ENCODE measurements around the gene FBXO31.
"Not testable (repeated sequence)": the region's sequence is repeated elsewhere in the genome, so short reads cannot be mapped to it uniquely, and the experiment has no call there.

FBXO31 gene

DNA sequence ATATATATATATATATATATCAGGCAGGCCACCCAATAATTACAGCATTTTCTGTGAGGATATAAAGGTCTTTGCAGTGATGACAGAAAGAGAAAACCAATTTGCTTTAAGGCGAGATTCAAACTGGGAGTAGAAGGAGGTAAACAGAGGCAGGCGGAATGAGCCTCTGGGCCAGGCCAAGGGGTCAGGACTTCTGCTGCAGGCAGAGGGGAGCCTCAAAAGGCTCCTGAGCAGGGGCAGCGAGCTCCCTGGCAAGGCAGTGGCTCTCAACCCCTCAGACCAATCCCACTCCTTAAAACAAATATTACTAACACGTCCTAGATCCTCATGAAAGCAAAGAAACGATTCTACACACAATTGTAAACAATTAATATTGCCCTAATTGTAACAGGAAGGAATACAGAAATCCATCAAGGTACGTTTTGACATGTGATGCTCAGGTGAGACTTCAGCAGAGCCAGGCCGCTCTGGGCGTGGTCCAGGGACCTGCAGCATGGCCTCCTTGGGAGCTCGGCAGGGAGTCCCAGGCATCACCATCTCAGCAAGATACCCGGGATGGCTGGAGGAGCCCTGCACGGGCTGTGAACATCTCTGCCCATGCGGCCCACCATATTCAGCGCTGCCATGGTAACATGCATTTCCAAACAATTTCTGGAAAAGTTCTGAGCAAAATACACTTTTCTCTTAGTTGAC, 18.4 kb downstream of the FBXO31 start:
- DNase-seq (ENCODE audit: low read depth in 2 of 3, low spot score in 1 of 3), result no peak

DNA sequence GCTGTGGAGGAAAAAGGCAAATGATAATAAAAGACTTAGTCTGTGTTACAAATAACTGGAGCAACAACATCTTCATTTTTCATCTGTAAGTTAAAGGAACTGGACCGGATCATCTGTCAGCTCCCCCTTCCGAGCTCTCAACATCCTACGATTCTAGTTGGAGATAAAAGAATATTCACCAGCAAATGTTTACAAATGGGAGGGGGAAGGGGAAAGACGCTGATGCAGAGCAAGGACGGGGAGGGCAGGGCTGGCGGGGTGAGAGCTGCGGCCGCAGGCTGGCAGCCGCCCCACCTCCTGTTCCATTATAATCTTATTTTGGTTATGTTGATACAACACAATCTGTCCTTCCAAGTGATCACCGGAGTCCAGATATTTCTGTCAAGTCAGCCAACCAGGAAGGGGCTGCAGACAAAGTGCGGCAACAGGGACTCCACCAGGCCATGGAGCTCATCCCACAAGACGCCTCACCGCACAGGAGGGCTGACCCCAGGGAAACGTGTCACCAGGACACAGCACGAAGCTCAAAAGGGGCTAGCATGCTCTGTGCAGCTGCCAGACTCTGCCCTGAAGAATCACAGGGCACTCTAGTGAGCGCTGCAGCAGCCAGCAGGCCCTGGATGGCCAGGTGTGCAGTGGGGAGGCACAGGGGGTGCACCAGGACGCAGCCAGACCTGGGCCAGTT, 19.7 kb downstream of the FBXO31 start:
- no peak for DNase-seq (ENCODE audit: low read depth in 2 of 3, low spot score in 1 of 3)

DNA sequence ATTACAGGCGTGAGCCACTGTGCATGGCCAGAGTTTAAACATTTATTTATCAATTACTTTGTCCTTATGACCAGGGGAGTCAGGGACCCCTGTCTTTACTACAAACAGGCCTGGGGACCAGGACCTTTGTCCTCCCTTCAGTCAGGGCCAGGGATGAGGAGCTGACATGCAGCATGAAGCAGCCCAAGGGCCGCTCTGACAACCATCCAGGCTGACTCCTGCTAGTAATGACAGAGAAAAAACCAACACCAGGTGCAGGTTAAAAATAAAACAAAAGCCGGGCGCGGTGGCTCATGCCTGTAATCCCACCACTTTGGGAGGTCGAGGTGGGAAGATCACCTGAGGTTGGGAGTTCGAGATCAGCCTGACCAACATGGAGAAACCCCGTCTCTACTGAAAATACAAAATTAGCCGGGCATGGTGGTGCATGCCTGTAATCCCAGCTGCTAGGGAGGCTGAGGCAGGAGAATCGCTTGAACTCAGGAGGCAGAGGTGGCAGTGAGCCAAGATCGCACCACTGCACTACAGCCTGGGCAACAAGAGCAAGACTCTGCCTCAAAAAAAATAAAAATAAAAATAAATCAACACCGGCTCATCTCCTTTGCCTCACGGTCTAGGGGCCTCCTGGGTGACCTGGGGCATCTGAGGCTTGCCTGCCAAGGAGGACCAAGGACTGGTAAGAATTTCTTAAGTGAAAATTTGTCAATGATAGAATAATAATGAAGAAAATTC, 20.6 kb downstream of the FBXO31 start:
- DNase-seq (ENCODE audit: low read depth in 2 of 3, low spot score in 1 of 3), result not testable (repeated sequence)

DNA sequence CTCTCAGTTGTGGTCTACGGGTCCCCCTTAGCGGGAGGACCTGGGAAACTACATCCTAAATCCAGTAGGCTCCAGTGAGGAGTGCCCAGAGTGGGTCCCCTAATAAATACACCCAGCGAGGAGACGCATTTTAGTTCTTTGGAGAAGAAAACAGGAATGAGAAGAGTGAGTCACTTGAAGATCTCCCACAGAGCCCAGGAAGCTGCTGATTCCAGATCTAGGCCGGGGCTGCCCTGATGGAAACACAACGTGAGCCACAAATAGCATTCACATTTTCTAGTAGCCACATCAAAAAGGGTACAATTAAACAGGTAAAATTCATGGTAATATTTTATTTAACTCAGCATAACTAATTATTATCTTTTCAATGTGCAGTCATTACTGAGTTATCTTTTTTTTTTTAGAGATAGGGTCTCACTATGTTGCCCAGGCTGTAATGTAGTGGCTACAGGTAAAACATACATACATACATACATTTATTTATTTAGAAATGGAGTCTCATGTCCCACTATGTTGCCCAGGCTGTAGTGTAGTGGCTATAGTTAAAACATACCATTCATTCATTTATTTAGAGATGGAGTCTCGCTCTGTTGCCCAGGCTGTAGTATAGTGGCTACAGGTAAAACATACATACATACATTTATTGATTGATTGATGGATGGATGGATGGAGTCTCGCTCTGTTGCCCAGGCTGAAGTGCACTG, 21.5 kb downstream of the FBXO31 start:
- DNase-seq (ENCODE audit: low read depth in 2 of 3, low spot score in 1 of 3), result no peak

DNA sequence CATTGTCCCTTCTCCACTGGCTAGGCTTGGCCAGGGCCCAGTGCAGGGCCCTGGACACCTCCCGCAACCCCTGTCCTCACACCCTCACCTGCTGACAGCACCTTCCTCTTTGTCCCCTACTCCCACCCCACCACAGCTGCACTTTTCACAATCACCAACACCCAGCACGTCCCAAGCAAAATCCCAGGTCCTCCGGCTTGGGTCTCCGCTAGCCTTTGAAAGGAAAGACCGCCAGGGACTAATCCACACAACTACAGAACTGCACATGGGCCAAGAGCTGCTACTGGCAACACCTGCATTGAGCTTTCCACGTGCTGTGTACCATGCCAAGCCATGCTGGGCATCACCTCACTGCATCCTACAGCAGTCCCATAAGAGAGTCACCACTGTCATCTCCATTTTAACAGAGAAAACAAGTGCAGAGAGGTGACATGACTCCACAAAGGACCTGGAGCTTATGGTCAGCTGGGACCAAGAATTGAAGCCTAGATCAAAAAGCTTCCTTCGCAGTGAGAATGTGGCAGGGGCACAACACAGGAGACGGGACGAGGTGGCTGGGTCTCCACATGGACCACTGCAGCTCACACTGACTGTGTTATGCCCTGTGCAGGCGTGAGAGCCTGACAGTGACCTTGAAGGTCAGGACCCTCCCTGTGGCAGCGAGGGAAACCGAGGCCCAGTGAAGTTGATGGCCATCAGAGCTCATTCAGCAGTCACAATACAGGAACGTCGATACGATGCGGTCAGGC, 22.5 kb downstream of the FBXO31 start:
- no peak for DNase-seq (ENCODE audit: low read depth in 2 of 3, low spot score in 1 of 3)

DNA sequence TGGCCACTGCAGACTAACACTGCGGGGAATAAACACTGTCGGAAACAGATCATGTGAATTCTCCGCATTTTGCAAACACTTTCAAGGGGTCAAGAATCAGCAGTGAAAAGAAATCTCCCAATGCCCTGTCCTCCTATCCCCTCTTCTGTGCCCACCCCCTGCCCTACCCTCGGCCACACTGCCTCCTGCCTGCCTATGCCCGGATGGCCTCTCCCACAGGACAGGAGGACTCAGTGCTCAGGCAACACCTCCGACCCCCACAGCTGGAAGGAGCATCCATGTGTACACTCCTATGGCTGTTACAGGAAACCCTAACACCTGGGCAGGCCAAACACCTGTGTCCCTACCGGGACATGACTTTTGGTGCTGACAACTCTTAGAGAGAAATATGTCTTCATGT, 24.5 kb downstream of the FBXO31 start:
- DNase-seq (ENCODE audit: low read depth in 2 of 3, low spot score in 1 of 3), result no peak

DNA sequence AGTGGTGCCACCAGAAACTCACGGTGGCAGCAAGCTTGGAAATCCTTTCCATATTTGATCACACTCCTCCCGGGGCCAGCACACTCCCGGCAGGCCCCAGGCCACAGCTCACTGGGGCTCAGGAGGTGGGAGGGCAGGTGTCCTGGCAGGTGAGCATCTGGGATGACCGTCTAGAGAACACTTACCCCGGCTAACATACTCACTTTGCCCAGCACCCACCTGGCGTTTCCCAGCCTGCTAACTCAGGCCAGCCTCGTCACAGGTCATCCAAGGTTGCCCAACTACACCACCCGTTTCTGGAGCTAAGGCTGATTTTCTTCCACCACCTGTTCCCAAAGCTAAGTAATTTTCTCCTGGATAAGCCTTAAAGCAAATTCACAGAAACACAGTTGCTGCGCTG, 24.9 kb downstream of the FBXO31 start:
- DNase-seq (ENCODE audit: low read depth in 2 of 3, low spot score in 1 of 3), result no peak

DNA sequence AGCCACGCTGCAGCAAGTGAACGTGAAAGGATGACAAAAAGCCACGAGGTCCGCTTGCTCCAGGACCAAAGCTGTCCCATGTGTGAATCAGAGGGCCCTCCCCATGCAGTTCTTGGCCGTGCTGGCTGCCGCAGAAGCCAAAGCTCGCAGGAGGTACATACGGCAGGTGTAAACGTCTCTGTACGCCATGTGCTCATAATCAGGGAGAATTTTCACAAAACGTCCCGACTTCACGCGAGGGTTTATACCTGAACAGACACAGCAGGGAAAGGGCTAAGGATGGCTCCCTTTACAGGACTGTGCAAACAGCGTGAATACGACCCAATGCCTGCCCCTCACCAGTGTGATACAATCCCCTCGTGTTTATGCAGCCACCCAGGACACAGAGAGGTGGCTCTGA, 25.3 kb downstream of the FBXO31 start:
- no peak for DNase-seq (ENCODE audit: low read depth in 2 of 3, low spot score in 1 of 3)

DNA sequence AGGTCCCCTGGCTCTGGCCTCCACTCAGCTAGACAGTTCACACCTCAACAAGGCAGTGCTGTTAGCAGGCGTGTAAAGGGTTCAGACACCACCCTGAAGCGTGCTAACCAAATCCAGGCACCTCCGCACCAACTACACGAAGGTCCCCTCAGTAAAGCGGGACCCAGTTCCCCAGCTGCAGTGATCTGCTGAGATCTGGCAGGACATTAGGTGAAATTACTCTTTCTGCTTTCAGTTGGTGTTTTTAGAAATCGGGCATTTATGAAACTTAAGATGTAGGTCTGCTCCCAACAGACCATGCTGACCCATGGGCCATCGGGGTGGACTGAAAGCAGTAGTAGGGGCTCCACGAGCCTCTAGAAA, 27.1 kb downstream of the FBXO31 start:
- no peak for DNase-seq (ENCODE audit: low read depth in 2 of 3, low spot score in 1 of 3)

DNA sequence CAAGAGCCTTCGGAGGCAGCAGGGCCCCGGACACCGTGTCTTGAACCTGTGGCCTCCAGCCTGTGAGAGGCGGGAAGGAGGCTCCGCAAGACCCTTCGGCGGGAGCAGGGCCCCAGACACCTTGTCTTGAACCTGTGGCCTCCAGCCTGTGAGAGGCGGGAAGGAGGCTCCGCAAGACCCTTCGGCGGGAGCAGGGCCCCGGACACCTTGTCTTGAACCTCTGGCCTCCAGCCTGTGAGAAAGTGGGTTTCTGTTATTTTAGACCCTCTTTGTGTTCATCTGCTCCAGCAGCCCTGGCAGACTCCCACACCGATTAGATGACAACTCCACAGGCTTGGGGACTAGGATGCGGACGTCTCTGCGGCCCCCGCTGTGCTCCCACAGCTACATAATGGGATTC, 30.0 kb downstream of the FBXO31 start:
- no peak for DNase-seq (ENCODE audit: low read depth in 2 of 3, low spot score in 1 of 3)

DNA sequence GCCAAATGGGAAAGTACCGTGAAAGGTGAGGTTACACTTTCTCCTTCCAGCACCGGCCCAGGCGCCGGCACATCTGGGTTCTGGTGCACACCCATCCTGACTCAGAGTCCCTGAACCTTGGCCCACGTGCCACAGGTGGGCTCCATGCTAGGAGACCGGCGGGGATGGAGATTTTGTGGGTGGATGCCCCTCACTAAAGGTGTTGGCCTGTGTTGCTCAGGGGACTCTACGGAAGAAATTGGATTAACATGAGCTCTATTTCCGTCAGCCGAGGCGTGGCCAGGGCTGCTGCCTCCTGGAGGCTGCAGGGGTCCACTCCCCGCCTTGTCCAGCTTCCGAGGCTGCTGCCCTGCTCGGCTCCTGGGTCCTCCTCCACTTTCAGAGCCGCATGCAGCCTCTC, 30.8 kb downstream of the FBXO31 start:
- DNase-seq (ENCODE audit: low read depth in 2 of 3, low spot score in 1 of 3), result no peak

DNA sequence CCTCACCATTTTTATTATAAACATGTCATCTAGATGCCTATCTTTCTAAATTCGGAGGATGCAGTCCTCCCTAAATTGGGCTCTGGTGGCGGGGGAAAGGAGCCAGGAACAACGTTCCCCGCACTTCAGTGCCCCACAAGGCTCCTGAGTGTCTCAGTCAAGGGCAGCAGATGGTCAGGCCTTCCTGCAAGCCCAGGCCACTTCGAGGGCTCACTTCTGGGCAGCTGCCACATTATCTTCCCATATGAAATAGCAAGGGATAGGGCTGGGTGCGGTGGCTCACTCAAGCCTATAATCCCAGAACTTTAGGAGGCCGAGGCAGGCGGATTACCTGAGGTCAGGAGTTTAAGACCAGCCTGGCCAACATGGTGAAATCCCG, 32.3 kb downstream of the FBXO31 start:
- no peak for DNase-seq (ENCODE audit: low read depth in 2 of 3, low spot score in 1 of 3)

DNA sequence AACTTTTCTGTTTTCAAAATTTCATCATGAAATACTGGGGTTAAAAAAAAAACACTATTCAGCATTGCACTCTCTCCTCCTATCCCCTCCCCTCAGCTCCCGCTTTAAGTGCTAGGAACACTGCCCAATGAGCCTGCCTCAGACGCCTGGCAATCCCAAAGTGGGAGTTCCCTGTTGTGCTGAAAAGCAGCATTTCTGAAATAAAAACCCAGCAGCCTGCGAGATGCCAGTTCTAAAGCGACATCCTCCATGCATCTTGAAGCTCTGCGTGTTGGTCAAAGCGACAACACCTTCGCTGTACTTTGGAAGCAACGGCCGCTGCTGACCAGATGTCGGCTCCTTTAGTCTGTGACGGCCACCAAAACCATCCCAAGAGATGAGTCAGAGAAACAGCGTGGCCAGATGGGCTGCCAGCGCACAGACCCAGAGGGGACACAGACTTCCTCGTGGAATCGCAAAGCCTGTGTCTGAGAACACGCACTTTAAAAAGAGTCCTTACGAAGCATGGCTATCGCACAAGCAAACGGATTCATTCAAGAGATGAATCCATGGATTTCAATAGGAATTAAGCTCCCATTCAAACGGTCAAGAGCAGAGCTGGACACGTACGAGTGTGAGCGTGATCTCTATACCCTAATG, 32.8 kb downstream of the FBXO31 start:
- DNase-seq (ENCODE audit: low read depth in 2 of 3, low spot score in 1 of 3), result no peak

DNA sequence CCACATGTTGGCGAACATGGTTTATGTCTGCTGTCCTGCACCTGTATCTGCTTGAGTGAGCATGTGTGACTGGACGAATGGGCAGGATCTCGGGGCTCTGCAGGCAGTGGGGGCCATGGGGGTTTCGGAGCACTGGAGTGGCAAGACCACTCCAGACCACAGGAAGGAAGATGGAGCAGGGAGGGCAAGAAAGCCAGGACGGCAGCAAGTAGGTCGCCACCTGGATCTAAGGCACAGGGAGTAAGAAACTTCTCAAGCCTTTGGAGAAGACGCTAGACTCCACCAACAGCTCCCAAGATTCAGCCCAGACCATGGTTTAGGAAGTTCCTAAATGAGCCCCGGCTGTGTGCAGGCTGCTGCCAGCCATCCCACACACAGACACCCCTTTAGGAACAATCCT, 33.5 kb downstream of the FBXO31 start:
- no peak for DNase-seq (ENCODE audit: low read depth in 2 of 3, low spot score in 1 of 3)

DNA sequence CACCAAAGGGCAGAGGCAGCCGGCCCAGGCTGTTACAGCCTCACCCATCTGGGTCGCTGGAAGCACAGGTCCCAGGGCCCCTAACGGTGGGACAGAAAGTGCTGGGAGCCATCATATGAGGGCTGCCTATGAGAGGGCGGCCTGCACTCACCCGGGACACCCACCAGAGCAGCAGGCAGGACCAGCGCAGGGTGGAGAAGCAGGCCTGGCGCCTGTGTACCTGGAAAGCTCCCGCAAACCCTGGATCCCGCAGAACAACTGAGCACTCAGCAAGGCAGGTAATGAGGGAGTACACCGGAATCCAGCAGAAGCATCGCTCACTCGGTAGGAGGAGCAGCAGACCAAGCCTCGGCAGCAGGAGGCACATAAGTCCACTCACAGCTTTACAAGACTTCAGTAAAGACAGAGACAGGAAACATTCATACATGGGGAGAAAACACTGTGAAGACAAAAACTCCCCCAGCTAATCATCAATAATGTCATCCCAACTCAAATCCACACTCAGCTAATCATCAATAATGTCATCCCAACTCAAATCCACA, 34.9 kb downstream of the FBXO31 start:
- DNase-seq (ENCODE audit: low read depth in 2 of 3, low spot score in 1 of 3), result no peak

DNA sequence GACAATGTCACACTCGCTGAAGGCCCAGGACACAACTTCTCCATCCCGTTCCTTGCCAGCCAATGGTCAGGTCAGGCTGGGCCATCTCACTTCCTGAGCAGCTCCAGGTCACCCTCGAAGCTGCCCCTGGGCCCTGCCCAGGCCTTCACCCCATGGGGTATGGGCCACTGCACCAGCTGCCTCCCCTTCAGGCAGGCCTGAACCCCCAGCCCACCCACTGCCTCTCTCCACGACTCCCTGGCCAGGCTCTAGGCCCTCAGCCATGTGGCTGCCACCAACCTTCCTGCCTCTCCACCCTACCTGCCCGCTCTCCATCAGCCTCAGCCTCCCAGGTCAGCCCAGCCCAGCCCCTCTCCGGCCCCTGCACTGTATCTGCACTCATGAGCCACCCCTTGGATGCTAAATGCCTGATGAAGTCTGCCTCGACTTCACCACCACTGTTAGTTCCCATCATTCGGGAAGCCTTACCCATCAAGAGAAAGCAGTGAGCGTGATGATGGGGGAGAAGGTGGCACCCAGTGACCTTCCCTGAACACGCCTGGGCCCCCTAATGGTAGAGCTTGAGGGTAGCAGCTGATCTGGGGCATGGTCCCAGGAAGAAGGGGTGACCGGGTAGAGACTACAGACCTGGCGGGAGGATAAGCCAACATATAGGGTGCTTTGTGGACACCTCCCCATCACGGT, 35.5 kb downstream of the FBXO31 start:
- DNase-seq (ENCODE audit: low read depth in 2 of 3, low spot score in 1 of 3), result no peak

DNA sequence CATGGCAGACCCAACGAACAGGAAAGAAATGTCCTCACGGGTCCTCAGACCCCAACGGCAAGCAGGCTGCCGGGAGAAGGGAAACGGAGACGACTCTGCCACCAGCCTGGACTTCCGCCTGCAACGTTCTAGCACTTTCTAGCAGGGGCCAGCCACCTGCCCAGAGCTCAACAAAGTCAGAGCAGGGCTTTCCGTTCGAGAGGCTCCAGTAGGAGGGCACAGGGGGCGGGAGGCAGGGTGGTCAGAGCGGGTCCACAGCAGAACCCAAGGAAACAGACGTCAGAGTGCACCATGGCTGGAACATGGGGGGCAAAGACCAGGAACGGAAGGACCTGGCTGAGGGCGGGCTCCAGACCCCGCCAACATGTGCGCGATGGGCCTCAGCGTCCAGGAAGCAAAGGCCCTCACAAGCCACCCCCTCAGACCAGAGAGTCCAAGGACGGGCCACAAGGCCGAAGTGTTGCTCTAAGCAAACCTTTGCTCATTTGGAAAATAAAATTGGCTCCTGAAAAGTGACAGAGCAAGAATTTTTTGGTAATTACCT, 37.0 kb downstream of the FBXO31 start:
- no peak for DNase-seq (ENCODE audit: low read depth in 2 of 3, low spot score in 1 of 3)

DNA sequence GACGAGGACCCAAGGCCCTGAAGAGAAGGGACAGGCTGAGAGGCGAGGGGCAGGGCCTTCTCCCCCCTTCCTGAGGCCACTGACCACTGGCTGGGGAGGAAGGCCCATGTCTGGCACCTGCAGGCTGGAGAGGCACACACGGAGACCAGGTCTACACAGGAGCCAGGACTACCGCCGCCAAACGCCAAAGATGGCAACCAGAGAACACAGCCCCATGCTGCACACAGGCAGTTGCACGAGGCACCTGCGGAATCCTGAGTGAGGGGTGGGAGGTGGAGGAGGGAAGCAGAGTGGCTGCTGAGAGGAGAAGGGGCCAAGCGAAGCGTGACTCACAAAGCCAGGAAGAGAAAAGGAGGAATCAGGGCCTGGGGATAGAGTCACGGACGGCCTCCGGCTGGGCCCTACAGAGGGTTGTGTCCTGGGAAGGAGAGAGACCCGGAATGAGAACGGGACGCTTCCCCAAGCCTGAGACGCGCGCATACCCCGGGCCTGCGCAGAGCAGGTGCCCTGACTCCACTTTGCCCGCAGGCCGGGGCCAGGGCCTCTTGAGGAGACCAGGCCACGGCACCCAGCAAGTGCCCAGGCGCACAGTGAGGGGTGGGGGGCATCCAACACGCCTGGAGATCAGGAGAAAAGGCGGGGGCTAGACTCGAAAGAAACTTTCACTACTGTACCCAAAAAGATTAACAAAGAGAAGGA, 37.7 kb downstream of the FBXO31 start:
- no peak for DNase-seq (ENCODE audit: low read depth in 2 of 3, low spot score in 1 of 3)
